PC-9 (cell line): ENCODE data around the gene PRKAR1A. TPM values are rescaled to one million over a fixed set of nuclear protein-coding genes. Genes with fewer than 3 reads are reported as not detected.

Source experiments
- BruUV-seq: library from RNA; stranded (reverse); fragments of 400-500 nt; replicated peaks from 2 replicates; lab custom pipeline; 2021; lab: Mats Ljungman, UMichigan
- CTCF ChIA-PET: fragments of 300-600 bp; sonication (Branson Sonifier 250); formaldehyde crosslinking; loops from one replicate; lab custom pipeline; 2022; ENCODE audit warnings: antibody characterized with exemption; lab: Charles Lee
- POLR2A ChIA-PET: fragments of 300-600 bp; sonication (Branson Sonifier 250); formaldehyde crosslinking; loops from one replicate; lab custom pipeline; 2022; ENCODE audit warnings: antibody characterized with exemption; ENCODE audit not compliant: unreplicated experiment; lab: Charles Lee
- DNase-seq, 2 experiments: peaks; one replicate each; pipeline versions ENCODE4 v3.0.0 to v3.0.0-alpha.2; 2015 to 2022; ENCODE audit warnings: mixed read lengths in 1 of 2
- H2AFZ ChIP-seq: fragments of 200-600 bp; sonication (generic); 2 replicates; pipeline ENCODE4 v1.8.1; 2017; ENCODE audit warnings: antibody characterized with exemption
- H3F3A ChIP-seq: fragments of 200-600 bp; sonication (generic); 2 replicates; pipeline ENCODE4 v1.8.1; 2017; ENCODE audit warnings: antibody characterized with exemption, mild to moderate bottlenecking, low read depth; ENCODE audit not compliant: insufficient read depth
- H3K27ac ChIP-seq: fragments of 200-600 bp; sonication (generic); 2 replicates; pipeline ENCODE4 v1.6.1; 2016; ENCODE audit warnings: mixed run types
- H3K27me3 ChIP-seq: fragments of 200-600 bp; sonication (generic); 2 replicates; pipeline ENCODE4 v1.6.1; 2016; ENCODE audit warnings: low read depth, mixed run types; ENCODE audit not compliant: insufficient read depth
- H3K36me3 ChIP-seq: fragments of 200-600 bp; sonication (generic); 2 replicates; pipeline ENCODE4 v1.6.1; 2016; ENCODE audit warnings: low read depth, mixed run types
- H3K4me1 ChIP-seq: fragments of 200-600 bp; sonication (generic); replicated peaks from 2 replicates; pipeline ENCODE4 v1.6.1; 2016; ENCODE audit warnings: mixed run types; ENCODE audit not compliant: insufficient read depth
- H3K4me2 ChIP-seq: fragments of 200-600 bp; sonication (generic); 2 replicates; pipeline ENCODE4 v1.6.1; 2017; ENCODE audit warnings: mixed run types
- H3K4me3 ChIP-seq: fragments of 200-600 bp; sonication (generic); 2 replicates; pipeline ENCODE4 v1.6.1; 2016; ENCODE audit warnings: mixed run types
- H3K79me2 ChIP-seq: fragments of 200-600 bp; sonication (generic); 2 replicates; pipeline ENCODE4 v1.6.1; 2017; ENCODE audit warnings: low read depth, mixed run types
- H3K9me2 ChIP-seq: fragments of 200-600 bp; sonication (generic); 2 replicates; pipeline ENCODE4 v1.8.1; 2017; ENCODE audit warnings: mild to moderate bottlenecking; ENCODE audit not compliant: insufficient read depth
- H3K9me3 ChIP-seq: fragments of 200-600 bp; sonication (generic); 2 replicates; pipeline ENCODE4 v1.8.1; 2016; ENCODE audit warnings: low read depth; ENCODE audit not compliant: insufficient read depth
- H4K20me1 ChIP-seq: fragments of 200-600 bp; sonication (generic); 2 replicates; pipeline ENCODE4 v1.8.1; 2017; ENCODE audit not compliant: insufficient read depth
- CTCF ChIP-seq: fragments of 200-600 bp; sonication (generic); conservative IDR thresholded peaks from 2 replicates; pipeline ENCODE4 v1.6.1; 2017; ENCODE audit warnings: mixed run types, antibody characterized with exemption, mild to moderate bottlenecking, moderate library complexity
- EZH2 ChIP-seq: fragments of 200-600 bp; sonication (generic); IDR thresholded peaks from 2 replicates; pipeline ENCODE4 v1.8.0; 2017; ENCODE audit warnings: antibody characterized with exemption, low read depth
- intact Hi-C: fragments of 100-400 bp; cut with micrococcal nuclease; formaldehyde crosslinking; loops from one replicate; pipeline ENCODE4 v1.10.0; 2022; ENCODE audit not compliant: unreplicated experiment
- total RNA-seq: library from RNA; stranded (reverse); gene quantifications from 2 replicates; pipeline ENCODE4 v1.2.3, GENCODE V29; 2021

PRKAR1A gene
- total RNA-seq, 1 experiment from 2014 or later = 161 TPM

- H3K9me2 ChIP-seq = no peaks in the 10 kb centered on the region
- POLR2A ChIA-PET = no interaction called here
- no peak overlapping the region for H3K4me2 ChIP-seq
These were observed 30.7 kb downstream of the PRKAR1A start for GRCh38 chr17:68542698-68543463.

GRCh38 chr17:68544111-68544915 lies 32.1 kb downstream of the PRKAR1A start:
- CTCF ChIA-PET = no interaction called here
- intact Hi-C loops = no loop called here
- DNase-seq = no peak

More at GRCh38 chr17:68542698-68543463, 30.7 kb downstream of the PRKAR1A start:
- H3K4me3 ChIP-seq = no peak overlapping the region
- H3K9me3 ChIP-seq = no peaks in the 10 kb centered on the region
- H4K20me1 ChIP-seq = no peaks in the 10 kb centered on the region
- H2AFZ ChIP-seq = no peak overlapping the region
- no peaks in the 10 kb centered on the region for H3K27me3 ChIP-seq
- 0 out of 2 replicates have a peak, but pooled peaks cover 4% of the 10 kb centered on the region for H3F3A ChIP-seq
- no peak for TF ChIP-seq EZH2
- no peak for TF ChIP-seq CTCF
- no peaks in the 10 kb centered on the region for H3K79me2 ChIP-seq
- no peak overlapping the region for H3K27ac ChIP-seq
- BruUV-seq = no TSS peak
- intact Hi-C loops = no loop called here
- H3K4me1 ChIP-seq = no peaks in the 10 kb centered on the region
- peak in 1 of 2 experiments; percentile 36 for DNase-seq
- CTCF ChIA-PET = no interaction called here
- no peaks in the 10 kb centered on the region for H3K36me3 ChIP-seq

More at GRCh38 chr17:68544111-68544915, 32.1 kb downstream of the PRKAR1A start:
- Histone ChIP-seq H3K79me2 (no peaks in the 10 kb centered on the region), H3K4me3 (no peak overlapping the region), H4K20me1 (no peaks in the 10 kb centered on the region), H3F3A (no peaks in the 10 kb centered on the region), H3K9me3 (no peaks in the 10 kb centered on the region), H2AFZ (no peak overlapping the region), H3K27ac (no peak overlapping the region), H3K4me1 (no peaks in the 10 kb centered on the region), H3K36me3 (no peaks in the 10 kb centered on the region), H3K27me3 (no peaks in the 10 kb centered on the region), H3K9me2 (no peaks in the 10 kb centered on the region), H3K4me2 (no peak overlapping the region)
- no TSS peak for BruUV-seq
- TF ChIP-seq CTCF = no peak
- TF ChIP-seq EZH2 = no peak
- POLR2A ChIA-PET = no interaction called here
